Muscle layer of colon (tissue), 2 donors: ENCODE results near the gene MIS18A.
A peak's percentile ranks its signal among the peaks of the same experiment; 100 is the strongest.
"Not testable (repeated sequence)": the region's sequence is repeated elsewhere in the genome, so short reads cannot be mapped to it uniquely, and the experiment has no call there.

Experiments
- H3K27ac ChIP-seq: one replicate; pipeline ENCODE4 v1.7.0; 2013; ENCODE audit warnings: low read depth, mild to moderate bottlenecking, low read length, moderate library complexity
- H3K27me3 ChIP-seq, 2 donors: one replicate each; pipeline ENCODE4 v1.7.0; 2013; ENCODE audit warnings: low read length in 2 of 2, mild to moderate bottlenecking in 2 of 2; ENCODE audit not compliant: insufficient read depth in 2 of 2, control insufficient read depth in 1 of 2
- H3K36me3 ChIP-seq: one replicate; pipeline ENCODE4 v1.7.0; 2013; ENCODE audit warnings: mild to moderate bottlenecking, low read length; ENCODE audit not compliant: insufficient read depth
- H3K4me1 ChIP-seq: one replicate; pipeline ENCODE4 v1.7.0; 2013; ENCODE audit warnings: mild to moderate bottlenecking, low read length; ENCODE audit not compliant: insufficient read depth
- H3K4me3 ChIP-seq, 2 donors: one replicate each; pipeline ENCODE4 v1.7.0; 2013; ENCODE audit warnings: low read length in 2 of 2, low read depth in 1 of 2, mild to moderate bottlenecking in 1 of 2, moderate library complexity in 1 of 2
- H3K9ac ChIP-seq: one replicate; pipeline ENCODE4 v1.7.0; 2013; ENCODE audit warnings: low read length
- H3K9me3 ChIP-seq: one replicate; pipeline ENCODE4 v1.7.0; 2013; ENCODE audit warnings: mild to moderate bottlenecking, low read length
- donor health status: abdominal sarcoma.
- donor health status: Adenocarcinoma of cecum.

The MIS18A gene

GRCh38 chr21:32278103-32278502 is 746 bp downstream of the MIS18A start:
- peak overlapping the region; percentile 65 for H3K9ac ChIP-seq

DNA sequence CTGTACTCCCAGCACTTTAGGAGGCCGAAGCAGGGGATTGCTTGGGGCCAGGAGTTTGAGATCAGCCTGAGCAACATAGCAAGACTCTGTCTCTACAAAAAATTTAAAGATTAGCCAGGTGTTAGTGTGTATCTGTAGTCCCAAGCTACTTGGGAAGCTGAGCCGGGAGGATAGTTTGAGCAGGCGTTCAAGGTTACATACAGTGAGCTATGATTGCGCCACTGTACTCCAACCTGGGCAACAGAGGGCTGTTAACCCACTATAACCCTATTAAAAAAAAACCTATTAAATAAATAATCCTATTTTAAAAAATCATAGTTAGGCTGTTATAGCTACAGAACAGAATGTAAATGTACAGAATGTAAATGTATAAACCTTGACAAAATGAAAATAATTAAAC is 2.2 kb downstream of the MIS18A start:
- H3K36me3 ChIP-seq, result peaks cover 5% of the 10 kb centered on the region
- H3K27ac ChIP-seq, result no peak overlapping the region
- no peaks in the 10 kb centered on the region for H3K27me3 ChIP-seq
- no peak overlapping the region for H3K4me3 ChIP-seq
- peaks cover 14% of the 10 kb centered on the region for H3K4me1 ChIP-seq
- H3K9me3 ChIP-seq, result no peaks in the 10 kb centered on the region
- H3K9ac ChIP-seq, result no peak overlapping the region

More at GRCh38 chr21:32278103-32278502, 746 bp downstream of the MIS18A start:
- Histone ChIP-seq H3K36me3 (no peaks in the 10 kb centered on the region), H3K4me3 (peak overlapping the region; percentile 48 to 92), H3K27me3 (no peaks in the 10 kb centered on the region), H3K4me1 (peaks cover 14% of the 10 kb centered on the region), H3K9me3 (no peaks in the 10 kb centered on the region), H3K27ac (peak overlapping the region; percentile 35)

DNA sequence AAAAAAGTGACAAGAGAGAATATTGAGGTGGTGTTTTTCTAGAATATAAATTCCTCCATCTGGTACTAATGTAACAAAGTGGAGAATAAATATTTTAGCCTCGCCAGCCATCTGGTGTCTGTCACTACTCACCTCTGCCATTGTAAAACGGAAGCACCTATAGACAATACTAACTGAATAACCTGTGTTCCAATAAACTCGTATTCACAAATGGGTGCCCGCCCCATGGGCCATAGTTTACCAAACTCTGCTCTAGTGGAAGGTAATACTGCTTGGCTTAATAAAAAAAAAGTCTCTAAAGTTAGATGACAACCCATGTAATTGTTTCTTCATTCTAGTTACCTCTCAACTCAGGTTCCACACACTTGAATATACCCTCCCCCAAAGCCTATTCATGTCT is 8.1 kb downstream of the MIS18A start:
- Histone ChIP-seq H3K36me3 (peaks cover 15% of the 10 kb centered on the region), H3K4me1 (no peaks in the 10 kb centered on the region), H3K27ac (no peak overlapping the region), H3K9me3 (no peaks in the 10 kb centered on the region), H3K9ac (no peak overlapping the region), H3K4me3 (no peak overlapping the region), H3K27me3 (no peaks in the 10 kb centered on the region)

DNA sequence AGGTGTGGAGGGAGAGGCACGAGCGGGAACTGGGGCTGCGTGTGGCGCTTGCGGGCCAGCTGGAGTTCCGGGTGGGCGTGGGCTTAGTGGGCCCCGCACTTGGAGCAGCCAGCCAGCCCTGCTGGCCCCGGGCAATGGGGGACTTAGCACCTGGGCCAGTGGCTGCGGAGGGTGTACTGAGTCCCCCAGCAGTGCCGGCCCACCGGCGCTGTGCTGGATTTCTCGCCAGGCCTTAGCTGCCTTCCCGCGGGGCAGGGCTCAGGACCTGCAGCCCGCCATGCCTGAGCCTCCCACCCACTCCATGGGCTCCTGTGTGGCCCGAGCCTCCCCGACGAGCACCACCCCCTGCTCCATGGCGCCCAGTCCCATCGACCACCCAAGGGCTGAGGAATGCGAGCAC is 13.5 kb downstream of the MIS18A start:
- H3K27ac ChIP-seq, H3K9me3 ChIP-seq, H3K4me3 ChIP-seq, H3K27me3 ChIP-seq, H3K4me1 ChIP-seq, H3K9ac ChIP-seq, H3K36me3 ChIP-seq: not testable (repeated sequence)

- no peaks in the 10 kb centered on the region for H3K27me3 ChIP-seq
- no peaks in the 10 kb centered on the region for H3K9me3 ChIP-seq
- peaks cover 13% of the 10 kb centered on the region for H3K4me1 ChIP-seq
- no peak overlapping the region for H3K9ac ChIP-seq
- no peak overlapping the region for H3K27ac ChIP-seq
- H3K4me3 ChIP-seq, result no peak overlapping the region
- H3K36me3 ChIP-seq, result no peaks in the 10 kb centered on the region
Measured at GRCh38 chr21:32261929-32262328, 16.9 kb downstream of the MIS18A start.

DNA sequence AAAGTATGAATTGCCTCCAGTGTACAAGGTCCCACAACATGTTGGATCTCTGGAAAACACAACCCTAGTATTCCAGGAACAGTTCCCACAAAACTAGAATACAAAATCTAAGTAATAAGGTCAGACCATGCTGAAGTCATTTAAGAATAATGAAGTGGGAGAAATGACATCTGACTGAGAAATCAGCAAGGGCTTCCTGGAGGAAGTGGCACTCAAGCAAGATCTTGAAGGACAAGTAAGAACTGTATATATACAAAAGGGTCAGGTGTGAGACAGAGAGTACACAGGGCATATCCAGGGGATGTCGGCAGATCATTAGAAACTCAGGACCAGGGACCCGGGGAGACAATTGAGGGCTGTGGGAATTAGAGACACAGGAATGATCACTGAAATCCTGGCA is 18.7 kb downstream of the MIS18A start:
- Histone ChIP-seq H3K27me3 (no peaks in the 10 kb centered on the region), H3K36me3 (no peaks in the 10 kb centered on the region), H3K9ac (no peak overlapping the region), H3K9me3 (no peaks in the 10 kb centered on the region), H3K4me3 (no peak overlapping the region), H3K4me1 (peaks cover 23% of the 10 kb centered on the region), H3K27ac (no peak overlapping the region)

DNA sequence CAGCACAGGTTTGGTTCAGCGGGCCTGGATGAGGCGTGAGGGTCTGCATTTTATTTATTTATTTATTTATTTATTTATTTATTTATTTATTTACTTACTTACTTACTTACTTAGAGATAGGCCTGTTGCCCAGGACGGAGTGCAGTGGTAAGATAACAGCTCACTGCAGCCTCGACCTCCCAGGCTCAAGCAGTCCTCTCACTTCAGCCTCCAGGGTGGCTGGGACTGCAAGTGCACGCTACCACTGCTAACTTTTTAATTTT is 20.1 kb downstream of the MIS18A start:
- peaks cover 24% of the 10 kb centered on the region for H3K4me1 ChIP-seq
- not testable (repeated sequence) for H3K36me3 ChIP-seq, H3K4me3 ChIP-seq

GRCh38 chr21:32257962-32258785 is 20.7 kb downstream of the MIS18A start:
- Histone ChIP-seq H3K9ac (no peak overlapping the region), H3K4me3 (no peak overlapping the region), H3K27ac (peak overlapping the region; percentile 41), H3K36me3 (no peaks in the 10 kb centered on the region), H3K27me3 (no peaks in the 10 kb centered on the region), H3K4me1 (peaks cover 29% of the 10 kb centered on the region), H3K9me3 (no peaks in the 10 kb centered on the region)

More for the DNA sequence above, 20.1 kb downstream of the MIS18A start:
- not testable (repeated sequence) for H3K9ac ChIP-seq, H3K27ac ChIP-seq, H3K27me3 ChIP-seq, H3K9me3 ChIP-seq

DNA sequence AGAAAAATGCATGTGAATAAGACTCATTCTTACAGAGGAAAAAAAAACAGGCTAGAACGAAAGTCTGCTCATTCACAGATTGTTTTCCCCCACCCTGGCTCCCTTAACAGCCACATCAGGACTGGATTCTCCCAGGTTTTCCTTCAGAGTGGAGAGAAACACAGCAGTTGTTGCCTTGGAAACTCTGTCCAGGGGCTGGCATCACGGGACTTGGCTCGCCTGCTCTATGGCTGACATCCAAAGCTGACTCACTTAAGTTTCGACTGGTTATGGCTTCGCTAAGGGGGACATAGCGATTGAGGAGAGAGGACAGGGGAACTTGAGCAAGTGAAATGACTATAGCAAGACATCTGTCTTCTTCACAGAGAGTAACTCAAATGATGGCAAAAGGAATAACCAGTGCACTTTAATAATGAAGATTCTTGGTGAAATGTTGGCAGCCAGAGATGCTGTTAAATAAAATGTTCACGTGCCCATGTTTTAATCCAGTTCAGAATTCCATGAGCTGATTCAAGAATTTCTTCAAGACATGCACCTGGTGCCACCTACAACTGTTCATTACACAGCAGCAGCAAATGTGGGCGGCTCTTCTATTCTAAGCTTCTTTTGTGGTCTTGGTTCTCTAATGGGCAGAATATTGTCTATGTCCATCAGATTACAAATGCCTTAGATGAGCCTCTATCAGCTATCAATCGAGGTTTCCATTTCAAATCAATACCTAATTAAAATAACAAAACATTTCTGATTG is 21.8 kb downstream of the MIS18A start:
- H3K9ac ChIP-seq, result peak overlapping the region; percentile 30
- H3K4me3 ChIP-seq, result peak overlapping the region; percentile 27 to 47
- no peaks in the 10 kb centered on the region for H3K27me3 ChIP-seq
- peak overlapping the region; percentile 61 for H3K27ac ChIP-seq
- peaks cover 34% of the 10 kb centered on the region for H3K4me1 ChIP-seq
- H3K9me3 ChIP-seq, result no peaks in the 10 kb centered on the region
- H3K36me3 ChIP-seq, result no peaks in the 10 kb centered on the region

- Histone ChIP-seq H3K9me3 (no peaks in the 10 kb centered on the region), H3K4me1 (peaks cover 34% of the 10 kb centered on the region), H3K36me3 (no peaks in the 10 kb centered on the region), H3K4me3 (no peak overlapping the region), H3K27ac (no peak overlapping the region), H3K27me3 (no peaks in the 10 kb centered on the region), H3K9ac (peak overlapping the region; percentile 30)
Measured at GRCh38 chr21:32256251-32256650, 22.6 kb downstream of the MIS18A start.

DNA sequence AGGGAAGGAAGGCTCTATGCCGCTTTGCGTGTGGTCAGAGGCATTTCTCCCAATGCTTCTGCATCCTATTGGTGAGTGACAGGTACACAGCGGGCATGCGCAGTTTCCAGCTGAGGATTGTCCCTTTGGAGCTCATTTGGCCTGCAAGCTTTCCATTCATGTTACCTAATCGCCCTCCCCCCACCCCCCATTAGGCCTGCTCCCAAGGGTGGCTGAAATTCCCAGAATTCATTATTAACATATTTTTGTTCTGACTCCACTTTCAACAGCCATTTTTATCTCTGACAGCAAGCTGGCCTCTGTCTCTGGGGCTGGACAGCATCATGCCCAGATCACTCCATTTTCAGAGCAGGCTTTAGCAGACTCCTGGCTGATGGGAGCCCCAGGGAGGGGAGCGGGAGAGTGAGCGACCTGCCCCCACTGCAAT is 25.6 kb downstream of the MIS18A start:
- H3K27me3 ChIP-seq, result no peaks in the 10 kb centered on the region
- H3K9ac ChIP-seq, result no peak overlapping the region
- H3K36me3 ChIP-seq, result no peaks in the 10 kb centered on the region
- peaks cover 34% of the 10 kb centered on the region for H3K4me1 ChIP-seq
- H3K9me3 ChIP-seq, result no peaks in the 10 kb centered on the region
- H3K4me3 ChIP-seq, result no peak overlapping the region
- H3K27ac ChIP-seq, result no peak overlapping the region

GRCh38 chr21:32252136-32252535 is 26.7 kb downstream of the MIS18A start:
- no peaks in the 10 kb centered on the region for H3K9me3 ChIP-seq
- no peak overlapping the region for H3K27ac ChIP-seq
- H3K36me3 ChIP-seq, result no peaks in the 10 kb centered on the region
- H3K4me3 ChIP-seq, result no peak overlapping the region
- H3K27me3 ChIP-seq, result no peaks in the 10 kb centered on the region
- no peak overlapping the region for H3K9ac ChIP-seq
- peaks cover 23% of the 10 kb centered on the region for H3K4me1 ChIP-seq
